Thymus (tissue), 11 donors: ENCODE measurements around the gene CRIP1. TPM values are rescaled to one million over a fixed set of nuclear protein-coding genes. Genes with fewer than 3 reads are reported as not detected.

ENCODE experiments used
- DNase-seq, 9 donors: peaks; one replicate each; pipeline ENCODE4 v3.0.0-alpha.2; 2013; ENCODE audit warnings: low spot score in 9 of 9, low read depth in 6 of 9, missing footprints in 1 of 9
- H3K27ac ChIP-seq, 2 donors: one replicate each; pipeline ENCODE4 v1.5.1; 2013; ENCODE audit warnings: control low read depth in 1 of 2, low read depth in 1 of 2, low read length in 1 of 2, mild to moderate bottlenecking in 1 of 2, moderate library complexity in 1 of 2
- H3K27me3 ChIP-seq, 2 donors: one replicate each; pipeline ENCODE4 v1.5.1; 2013; ENCODE audit warnings: low read length in 1 of 2; ENCODE audit not compliant: control insufficient read depth in 2 of 2, insufficient read depth in 1 of 2
- H3K36me3 ChIP-seq, 2 donors: one replicate each; pipeline ENCODE4 v1.5.1; 2013; ENCODE audit warnings: low read length in 1 of 2, mild to moderate bottlenecking in 1 of 2, moderate library complexity in 1 of 2; ENCODE audit not compliant: control insufficient read depth in 2 of 2, insufficient read depth in 2 of 2
- H3K4me1 ChIP-seq, 2 donors: one replicate each; pipeline ENCODE4 v1.5.1; 2013; ENCODE audit warnings: low read length in 2 of 2; ENCODE audit not compliant: control insufficient read depth in 2 of 2, insufficient read depth in 2 of 2
- H3K4me3 ChIP-seq, 2 donors: one replicate each; pipeline ENCODE4 v1.5.1; 2013; ENCODE audit warnings: low read length in 2 of 2, control low read depth in 1 of 2, mild to moderate bottlenecking in 1 of 2
- H3K9me3 ChIP-seq, 2 donors: one replicate each; pipeline ENCODE4 v1.5.1; 2013; ENCODE audit warnings: low read length in 1 of 2, mild to moderate bottlenecking in 1 of 2; ENCODE audit not compliant: control insufficient read depth in 2 of 2, insufficient read depth in 1 of 2
- WGBS: extraction: QIAGEN DNeasy Blood & Tissue Kit; methylation state at CpG from one replicate; pipeline ENCODE4 v1.1.7; 2013; 5-methylcytosine and 5-hydroxymethylcytosine counted together
- polyA plus RNA-seq: library from polyadenylated mRNA; stranded (reverse); fragments of 200-250 nt; gene quantifications from one replicate; pipeline ENCODE4 v1.2.3, GENCODE V29; 2013
- total RNA-seq: library from RNA; stranded (reverse); fragments of 120-200 nt; gene quantifications from one replicate; pipeline ENCODE4 v1.2.4, GENCODE V29; 2013
- donor health status: healthy.

Gene CRIP1
- total and polyA plus RNA-seq, 2 donors: 108 to 471 TPM

GRCh38 chr14:105531894-105532623 is 45.4 kb downstream of the CRIP1 start:
- WGBS: 94% methylated on average over 19 of the region's 19 CpGs
- no peak for DNase-seq
- H3K27me3 ChIP-seq: peaks cover 34 to 72% of the 10 kb centered on the region in 2 donors
- H3K4me3 ChIP-seq: no peak overlapping the region
- no peaks in the 10 kb centered on the region for H3K9me3 ChIP-seq
- H3K27ac ChIP-seq: no peak overlapping the region
- no peaks in the 10 kb centered on the region for H3K36me3 ChIP-seq
- peaks cover 3 to 16% of the 10 kb centered on the region in 2 donors for H3K4me1 ChIP-seq

GRCh38 chr14:105532735-105533141 is 46.1 kb downstream of the CRIP1 start:
- Histone ChIP-seq H3K4me1 (peaks cover 6 to 12% of the 10 kb centered on the region in 2 donors), H3K27me3 (peaks cover 27 to 71% of the 10 kb centered on the region in 2 donors), H3K9me3 (no peaks in the 10 kb centered on the region), H3K27ac (no peak overlapping the region), H3K36me3 (no peaks in the 10 kb centered on the region), H3K4me3 (no peak overlapping the region)
- 79% methylated on average over 10 of the region's 10 CpGs for WGBS
- no peak for DNase-seq

GRCh38 chr14:105533391-105533790 is 46.7 kb downstream of the CRIP1 start:
- H3K4me3 ChIP-seq: no peak overlapping the region
- H3K27ac ChIP-seq: no peak overlapping the region
- peaks cover 6 to 7% of the 10 kb centered on the region in 2 donors for H3K4me1 ChIP-seq
- H3K27me3 ChIP-seq: peaks cover 21 to 70% of the 10 kb centered on the region in 2 donors
- no peaks in the 10 kb centered on the region for H3K36me3 ChIP-seq
- WGBS: 85% methylated on average over 9 of the region's 9 CpGs
- DNase-seq: no peak
- H3K9me3 ChIP-seq: no peaks in the 10 kb centered on the region

- Histone ChIP-seq H3K4me1 (peaks cover 5% of the 10 kb centered on the region in 2 donors), H3K4me3 (no peak overlapping the region), H3K36me3 (no peaks in the 10 kb centered on the region), H3K27ac (no peak overlapping the region), H3K27me3 (peaks cover 15 to 69% of the 10 kb centered on the region in 2 donors), H3K9me3 (no peaks in the 10 kb centered on the region)
- DNase-seq: no peak
- WGBS: 88% methylated on average over 21 of the region's 21 CpGs
Observed at GRCh38 chr14:105533811-105534498, 47.3 kb downstream of the CRIP1 start.

GRCh38 chr14:105534586-105534985 is 47.9 kb downstream of the CRIP1 start:
- WGBS: 87% methylated on average over 13 of the region's 13 CpGs
- Histone ChIP-seq H3K36me3 (no peaks in the 10 kb centered on the region), H3K4me1 (peaks cover 0 to 3% of the 10 kb centered on the region in 2 donors), H3K27me3 (peaks cover 9 to 63% of the 10 kb centered on the region in 2 donors), H3K27ac (no peak overlapping the region), H3K9me3 (no peaks in the 10 kb centered on the region), H3K4me3 (no peak overlapping the region)
- DNase-seq: no peak

- H3K27me3 ChIP-seq: peaks cover 0 to 48% of the 10 kb centered on the region in 2 donors
- H3K9me3 ChIP-seq: no peaks in the 10 kb centered on the region
- H3K4me3 ChIP-seq: no peak overlapping the region
- no peak overlapping the region for H3K27ac ChIP-seq
- no peak for DNase-seq
- 91% methylated on average over 7 of the region's 7 CpGs for WGBS
- H3K4me1 ChIP-seq: peaks cover 0 to 3% of the 10 kb centered on the region in 2 donors
- H3K36me3 ChIP-seq: no peaks in the 10 kb centered on the region
Observed at GRCh38 chr14:105536051-105536450, 49.4 kb downstream of the CRIP1 start.

GRCh38 chr14:105536691-105537579 is 50.2 kb downstream of the CRIP1 start:
- H3K36me3 ChIP-seq: no peaks in the 10 kb centered on the region

GRCh38 chr14:105537580-105538474 is 51.1 kb downstream of the CRIP1 start:
- peaks cover 0 to 38% of the 10 kb centered on the region in 2 donors for H3K27me3 ChIP-seq
- WGBS: 28% methylated on average over 30 of the region's 30 CpGs
- H3K4me3 ChIP-seq: no peak overlapping the region
- H3K9me3 ChIP-seq: no peaks in the 10 kb centered on the region
- peak in 4 of 9 donors; percentile 20 to 59 (median 54) for DNase-seq
- H3K4me1 ChIP-seq: peaks cover 0 to 3% of the 10 kb centered on the region in 2 donors
- no peak overlapping the region for H3K27ac ChIP-seq
- no peaks in the 10 kb centered on the region for H3K36me3 ChIP-seq

More at GRCh38 chr14:105536691-105537579, 50.2 kb downstream of the CRIP1 start:
- no peak for DNase-seq
- Histone ChIP-seq H3K27me3 (peaks cover 0 to 43% of the 10 kb centered on the region in 2 donors), H3K4me3 (no peak overlapping the region), H3K4me1 (peaks cover 0 to 3% of the 10 kb centered on the region in 2 donors), H3K9me3 (no peaks in the 10 kb centered on the region), H3K27ac (no peak overlapping the region)
- WGBS: 88% methylated on average over 34 of the region's 34 CpGs
